ENCODE data around the gene FGD5.

Gene FGD5

GRCh38 chr3:14853271-14853951 lies 34.6 kb downstream of the FGD5 start:
- no peak for DNase-seq

- no peak for DNase-seq
Observed at GRCh38 chr3:14857506-14857905, 38.7 kb downstream of the FGD5 start.

- no peak for DNase-seq
Observed at GRCh38 chr3:14858105-14858504, 39.3 kb downstream of the FGD5 start.

GRCh38 chr3:14859880-14860279 lies 41.1 kb downstream of the FGD5 start:
- no peak for DNase-seq

- DNase-seq = no peak
Observed at GRCh38 chr3:14861031-14861430, 42.3 kb downstream of the FGD5 start.

GRCh38 chr3:14861446-14862302 lies 42.9 kb downstream of the FGD5 start:
- no peak for DNase-seq

- DNase-seq = no peak
Observed at GRCh38 chr3:14862303-14862660, 43.5 kb downstream of the FGD5 start.

- no peak for DNase-seq
Observed at GRCh38 chr3:14862661-14863230, 44.0 kb downstream of the FGD5 start.

- DNase-seq = no peak
Observed at GRCh38 chr3:14863333-14864100, 44.8 kb downstream of the FGD5 start.

GRCh38 chr3:14864131-14864530 lies 45.4 kb downstream of the FGD5 start:
- no peak for DNase-seq

- DNase-seq = no peak
Observed at GRCh38 chr3:14866627-14867026, 47.9 kb downstream of the FGD5 start.

GRCh38 chr3:14867936-14868570 lies 49.3 kb downstream of the FGD5 start:
- no peak for DNase-seq

- no peak for DNase-seq
Observed at GRCh38 chr3:14869917-14870782, 51.4 kb downstream of the FGD5 start.

GRCh38 chr3:14870783-14871060 lies 52.0 kb downstream of the FGD5 start:
- no peak for DNase-seq

GRCh38 chr3:14871456-14872200 lies 52.9 kb downstream of the FGD5 start:
- DNase-seq = no peak

GRCh38 chr3:14872706-14873105 lies 53.9 kb downstream of the FGD5 start:
- DNase-seq = no peak

- DNase-seq = no peak
Observed at GRCh38 chr3:14874784-14875183, 56.0 kb downstream of the FGD5 start.

GRCh38 chr3:14875411-14876175 lies 56.8 kb downstream of the FGD5 start:
- DNase-seq = no peak

- no peak for DNase-seq
Observed at GRCh38 chr3:14876921-14877333, 58.2 kb downstream of the FGD5 start.

- DNase-seq = no peak
Observed at GRCh38 chr3:14877469-14877868, 58.7 kb downstream of the FGD5 start.
